Liver (tissue), 9 donors: ENCODE measurements around the gene HRG. TPM values are rescaled to one million over a fixed set of nuclear protein-coding genes. Genes with fewer than 3 reads are reported as not detected.

Experiments
- DNase-seq: peaks from one replicate; pipeline ENCODE4 v3.0.0-alpha.2; 2017; ENCODE audit warnings: low spot score
- H3K27ac ChIP-seq, 2 donors: one replicate each; pipeline ENCODE4 v1.7.0; 2013; ENCODE audit warnings: inconsistent platforms in 2 of 2, low read length in 2 of 2, control low read depth in 1 of 2, low read depth in 1 of 2, mild to moderate bottlenecking in 1 of 2
- H3K27me3 ChIP-seq, 4 donors: one replicate each; pipeline versions ENCODE4 v1.6.1 to v1.7.0; 2013; ENCODE audit warnings: low read length in 3 of 4, inconsistent platforms in 1 of 4, mild to moderate bottlenecking in 1 of 4, moderate library complexity in 1 of 4; ENCODE audit not compliant: control insufficient read depth in 4 of 4, insufficient read depth in 4 of 4
- H3K36me3 ChIP-seq, 4 donors: one replicate each; pipeline versions ENCODE4 v1.6.1 to v1.7.0; 2013; ENCODE audit warnings: low read length in 3 of 4, mild to moderate bottlenecking in 3 of 4, low read depth in 1 of 4, moderate library complexity in 1 of 4; ENCODE audit not compliant: control insufficient read depth in 4 of 4, insufficient read depth in 3 of 4
- H3K4me1 ChIP-seq, 4 donors: one replicate each; pipeline versions ENCODE4 v1.6.1 to v1.7.0; 2013; ENCODE audit warnings: low read length in 3 of 4, mild to moderate bottlenecking in 3 of 4, moderate library complexity in 1 of 4; ENCODE audit not compliant: control insufficient read depth in 4 of 4, insufficient read depth in 4 of 4
- H3K4me3 ChIP-seq, 3 donors: one replicate each; pipeline versions ENCODE4 v1.6.1 to v1.7.0; 2013; ENCODE audit warnings: low read length in 3 of 3, control low read depth in 1 of 3, low read depth in 1 of 3, mild to moderate bottlenecking in 1 of 3
- H3K9ac ChIP-seq, 2 donors: one replicate each; pipeline ENCODE4 v1.7.0; 2013; ENCODE audit warnings: low read length in 2 of 2, mild to moderate bottlenecking in 2 of 2, moderate library complexity in 2 of 2, control low read depth in 1 of 2, low read depth in 1 of 2
- H3K9me3 ChIP-seq, 4 donors: one replicate each; pipeline versions ENCODE4 v1.6.1 to v1.7.0; 2013; ENCODE audit warnings: low read length in 3 of 4; ENCODE audit not compliant: control insufficient read depth in 4 of 4
- ATF3 ChIP-seq: IDR thresholded peaks from 2 replicates; pipeline ENCODE4 v1.6.1; 2016; ENCODE audit warnings: antibody characterized with exemption
- FOXA1 ChIP-seq: IDR thresholded peaks from 2 replicates; pipeline ENCODE4 v1.6.1; 2016; ENCODE audit warnings: antibody characterized with exemption
- FOXA2 ChIP-seq: IDR thresholded peaks from 2 replicates; pipeline ENCODE4 v1.6.1; 2016; ENCODE audit warnings: antibody characterized with exemption
- HNF4A ChIP-seq, 2 donors: conservative IDR thresholded peaks; 2 replicates each; pipeline ENCODE4 v1.6.1; 2016; ENCODE audit warnings: antibody characterized with exemption in 2 of 2, mild to moderate bottlenecking in 2 of 2
- JUND ChIP-seq, 2 donors: IDR thresholded peaks; 2 replicates each; pipeline ENCODE4 v1.6.1; 2016; ENCODE audit warnings: antibody characterized with exemption in 2 of 2
- MAX ChIP-seq: IDR thresholded peaks from 2 replicates; pipeline ENCODE4 v1.6.1; 2016; ENCODE audit warnings: antibody characterized with exemption
- NR2F2 ChIP-seq: IDR thresholded peaks from 2 replicates; pipeline ENCODE4 v1.6.1; 2016; ENCODE audit warnings: antibody characterized with exemption
- RAD21 ChIP-seq, 2 donors: IDR thresholded peaks; 2 replicates each; pipeline ENCODE4 v1.6.1; 2016; ENCODE audit warnings: antibody characterized with exemption in 2 of 2, mild to moderate bottlenecking in 2 of 2
- RXRA ChIP-seq, 2 donors: IDR thresholded peaks; 2 replicates each; pipeline ENCODE4 v1.6.1; 2017 to 2018; ENCODE audit warnings: antibody characterized with exemption in 2 of 2, mild to moderate bottlenecking in 1 of 2
- TAF1 ChIP-seq: conservative IDR thresholded peaks from 2 replicates; pipeline ENCODE4 v1.6.1; 2016; ENCODE audit warnings: antibody characterized with exemption, mild to moderate bottlenecking
- YY1 ChIP-seq: IDR thresholded peaks from 2 replicates; pipeline ENCODE4 v1.6.1; 2016; ENCODE audit warnings: antibody characterized with exemption, mild to moderate bottlenecking
- WGBS: extraction: QIAGEN DNeasy Blood & Tissue Kit; methylation state at CpG from one replicate; pipeline ENCODE4 v1.1.7; 2013; 5-methylcytosine and 5-hydroxymethylcytosine counted together
- polyA plus RNA-seq, 2 donors: library from polyadenylated mRNA; stranded (reverse) in 1 of 2; unstranded in 1 of 2; fragments of 200-250 nt in 1 of 2; fragments of >200 nt in 1 of 2; fragmentation: Nextera tagmentation in 1 of 2; extraction: Ambion mirVana in 1 of 2; gene quantifications; one replicate each; pipeline versions ENCODE4 v1.2.1 to v1.2.3, GENCODE V29; 2013 to 2015
- total RNA-seq, 2 donors: library from RNA; depleted of rRNA; stranded (reverse); fragments of >200 nt; gene quantifications; one replicate each; pipeline ENCODE4 v1.2.3, GENCODE V29; 2014
- TF ChIP-seq, protein P1 (sequence below): fragments of 150-350 bp; IDR thresholded peaks from 2 replicates; pipeline ENCODE4 v1.5.1; 2017; ENCODE audit warnings: improper control_type of control experiment, low read depth, low read length; ENCODE audit not compliant: missing input control
- donor health status: healthy.
- donor health status: healthy.
- donor health status: healthy.
- donor health status: healthy.
- donor health status: healthy.

HRG gene
- total and polyA plus RNA-seq, 4 donors = 41.8 to 837 (median 227) TPM

- TF ChIP-seq, protein P1, sequence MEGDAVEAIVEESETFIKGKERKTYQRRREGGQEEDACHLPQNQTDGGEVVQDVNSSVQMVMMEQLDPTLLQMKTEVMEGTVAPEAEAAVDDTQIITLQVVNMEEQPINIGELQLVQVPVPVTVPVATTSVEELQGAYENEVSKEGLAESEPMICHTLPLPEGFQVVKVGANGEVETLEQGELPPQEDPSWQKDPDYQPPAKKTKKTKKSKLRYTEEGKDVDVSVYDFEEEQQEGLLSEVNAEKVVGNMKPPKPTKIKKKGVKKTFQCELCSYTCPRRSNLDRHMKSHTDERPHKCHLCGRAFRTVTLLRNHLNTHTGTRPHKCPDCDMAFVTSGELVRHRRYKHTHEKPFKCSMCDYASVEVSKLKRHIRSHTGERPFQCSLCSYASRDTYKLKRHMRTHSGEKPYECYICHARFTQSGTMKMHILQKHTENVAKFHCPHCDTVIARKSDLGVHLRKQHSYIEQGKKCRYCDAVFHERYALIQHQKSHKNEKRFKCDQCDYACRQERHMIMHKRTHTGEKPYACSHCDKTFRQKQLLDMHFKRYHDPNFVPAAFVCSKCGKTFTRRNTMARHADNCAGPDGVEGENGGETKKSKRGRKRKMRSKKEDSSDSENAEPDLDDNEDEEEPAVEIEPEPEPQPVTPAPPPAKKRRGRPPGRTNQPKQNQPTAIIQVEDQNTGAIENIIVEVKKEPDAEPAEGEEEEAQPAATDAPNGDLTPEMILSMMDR = no peak
- TF ChIP-seq NR2F2 (no peak), JUND (IDR thresholded peaks at IDR 0.05) (no peak)
Measured at GRCh38 chr3:186671051-186671450, 5.2 kb downstream of the HRG start (continued).

- no peaks in the 10 kb centered on the region for H3K27me3 ChIP-seq
- no peak for DNase-seq
- no peak overlapping the region for H3K4me3 ChIP-seq
- TF ChIP-seq, protein P1 = no peak
- no peak for TF ChIP-seq JUND (IDR thresholded peaks at IDR 0.05)
- no peak for TF ChIP-seq FOXA1
- peaks cover 0 to 29% (median 23%) of the 10 kb centered on the region in 4 donors for H3K36me3 ChIP-seq
- H3K4me1 ChIP-seq = peaks cover 0 to 9% (median 3%) of the 10 kb centered on the region in 4 donors
- peak overlapping the region; percentile 35 to 49 for H3K27ac ChIP-seq
- no peaks in the 10 kb centered on the region for H3K9me3 ChIP-seq
- no peak overlapping the region for H3K9ac ChIP-seq
Measured at GRCh38 chr3:186678604-186679003, 12.8 kb downstream of the HRG start.

- Histone ChIP-seq H3K4me3 (no peak overlapping the region), H3K36me3 (peaks cover 0 to 24% (median 18%) of the 10 kb centered on the region in 4 donors), H3K4me1 (peaks cover 0 to 9% (median 3%) of the 10 kb centered on the region in 4 donors), H3K9ac (no peak overlapping the region), H3K27ac (peak overlapping the region; percentile 35 to 49), H3K9me3 (no peaks in the 10 kb centered on the region), H3K27me3 (no peaks in the 10 kb centered on the region)
- WGBS = 25% methylated on average over 1 of the region's 1 CpG
- TF ChIP-seq MAX = no peak
- TF ChIP-seq HNF4A (conservative IDR thresholded peaks at IDR 0.05) = peak; percentile 21 to 62
- peak in 1 of 2 donors; percentile 68 for TF ChIP-seq RXRA (IDR thresholded peaks at IDR 0.05)
- peak; percentile 40 for TF ChIP-seq ATF3
- peak in 1 of 2 donors; percentile 59 for TF ChIP-seq JUND (IDR thresholded peaks at IDR 0.05)
- TF ChIP-seq, protein P1 = no peak
- no peak for TF ChIP-seq TAF1
- peak; percentile 61 for TF ChIP-seq YY1
- peak in 1 of 2 donors; percentile 18 for TF ChIP-seq RAD21 (IDR thresholded peaks at IDR 0.05)
- no peak for TF ChIP-seq FOXA2
- no peak for DNase-seq
Measured at GRCh38 chr3:186679151-186679550, 13.3 kb downstream of the HRG start.
